NB4 (cell line): Measurements from ENCODE around the gene SEC11A.

Experiments
- CTCF ChIP-seq: IDR thresholded peaks from one replicate; pipeline ENCODE4 v1.5.1; 2012; ENCODE audit warnings: low read depth, low read length
- MAX ChIP-seq: IDR thresholded peaks from 2 replicates; pipeline ENCODE4 v1.6.1; 2011; ENCODE audit warnings: low read depth, low read length
- MYC ChIP-seq: IDR thresholded peaks from 2 replicates; pipeline ENCODE4 v1.6.1; 2011; ENCODE audit warnings: low read depth, low read length
- POLR2A ChIP-seq: IDR thresholded peaks from 2 replicates; pipeline ENCODE4 v1.6.1; 2011; ENCODE audit warnings: mild to moderate bottlenecking; ENCODE audit not compliant: insufficient read length; ENCODE audit errors: extremely low read depth

DNA sequence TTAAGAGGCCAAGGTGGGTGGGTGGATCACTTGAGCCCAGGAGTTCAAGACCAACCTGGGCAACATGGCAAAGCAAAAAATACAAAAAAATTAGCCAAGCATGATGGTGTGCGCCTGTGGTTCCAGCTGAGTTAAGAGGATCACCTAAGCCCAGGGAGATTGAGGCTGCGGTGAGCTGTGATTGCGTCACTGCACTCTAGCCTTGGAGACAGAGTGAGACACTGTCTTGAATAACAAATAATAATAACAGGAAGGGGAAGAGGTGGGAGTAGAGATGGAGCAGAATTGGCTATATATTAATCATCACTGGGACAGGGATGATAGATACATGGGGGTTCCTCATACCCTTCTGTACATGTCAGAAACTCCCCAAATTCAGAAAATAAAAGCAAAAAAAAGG, 34.1 kb downstream of the SEC11A start:
- TF ChIP-seq POLR2A (no peak), CTCF (no peak), MAX (no peak), MYC (no peak)
